ENCODE data around the gene COMMD9.

DNA sequence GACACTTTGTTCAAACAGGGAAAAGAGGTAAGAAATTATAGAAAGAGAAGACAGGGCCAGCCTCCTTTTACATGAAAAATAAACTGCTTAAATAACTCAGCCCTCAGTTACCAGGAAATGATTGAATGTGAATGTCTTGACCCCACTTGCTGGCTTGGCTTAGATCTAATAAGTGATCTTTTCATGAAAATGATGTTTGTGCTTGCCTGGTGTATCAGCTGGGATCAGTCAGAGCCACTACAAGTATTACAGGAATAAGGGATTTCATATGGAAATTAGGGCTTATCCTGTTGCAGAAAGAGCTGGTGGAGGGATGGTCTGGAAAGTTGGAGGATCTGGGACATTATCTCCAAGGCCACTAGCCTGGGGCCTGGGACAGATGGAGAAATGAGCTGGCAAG lies 51.8 kb downstream of the COMMD9 start:
- TF ChIP-seq, protein P1, sequence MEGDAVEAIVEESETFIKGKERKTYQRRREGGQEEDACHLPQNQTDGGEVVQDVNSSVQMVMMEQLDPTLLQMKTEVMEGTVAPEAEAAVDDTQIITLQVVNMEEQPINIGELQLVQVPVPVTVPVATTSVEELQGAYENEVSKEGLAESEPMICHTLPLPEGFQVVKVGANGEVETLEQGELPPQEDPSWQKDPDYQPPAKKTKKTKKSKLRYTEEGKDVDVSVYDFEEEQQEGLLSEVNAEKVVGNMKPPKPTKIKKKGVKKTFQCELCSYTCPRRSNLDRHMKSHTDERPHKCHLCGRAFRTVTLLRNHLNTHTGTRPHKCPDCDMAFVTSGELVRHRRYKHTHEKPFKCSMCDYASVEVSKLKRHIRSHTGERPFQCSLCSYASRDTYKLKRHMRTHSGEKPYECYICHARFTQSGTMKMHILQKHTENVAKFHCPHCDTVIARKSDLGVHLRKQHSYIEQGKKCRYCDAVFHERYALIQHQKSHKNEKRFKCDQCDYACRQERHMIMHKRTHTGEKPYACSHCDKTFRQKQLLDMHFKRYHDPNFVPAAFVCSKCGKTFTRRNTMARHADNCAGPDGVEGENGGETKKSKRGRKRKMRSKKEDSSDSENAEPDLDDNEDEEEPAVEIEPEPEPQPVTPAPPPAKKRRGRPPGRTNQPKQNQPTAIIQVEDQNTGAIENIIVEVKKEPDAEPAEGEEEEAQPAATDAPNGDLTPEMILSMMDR (conservative IDR thresholded peaks at IDR 0.05; ENCODE audit: low read depth, low read length), result no peak
- no peak for TF ChIP-seq EZH2 (IDR thresholded peaks at IDR 0.05; ENCODE audit: borderline replicate concordance, low read depth, low read length, poor library complexity, severe bottlenecking)

Measured in A673 (cell line).